SK-N-SH (cell line): ENCODE data around the gene APOM.

ENCODE experiments used
- CTCF ChIP-seq: fragments of 200-600 bp; sonication (generic); IDR thresholded peaks from 2 replicates; pipeline ENCODE4 v1.6.1; 2017; ENCODE audit warnings: antibody characterized with exemption, mild to moderate bottlenecking, moderate library complexity
- TEAD4 ChIP-seq: IDR thresholded peaks from 2 replicates; pipeline ENCODE4 v1.4.0; 2012; ENCODE audit warnings: mild to moderate bottlenecking, borderline replicate concordance; ENCODE audit not compliant: insufficient read depth

GRCh38 chr6:31707701-31708100 lies 52.0 kb downstream of the APOM start:
- TF ChIP-seq CTCF = no peak
- no peak for TF ChIP-seq TEAD4
